ENCODE data around the gene LMAN1.

Gene LMAN1

DNA sequence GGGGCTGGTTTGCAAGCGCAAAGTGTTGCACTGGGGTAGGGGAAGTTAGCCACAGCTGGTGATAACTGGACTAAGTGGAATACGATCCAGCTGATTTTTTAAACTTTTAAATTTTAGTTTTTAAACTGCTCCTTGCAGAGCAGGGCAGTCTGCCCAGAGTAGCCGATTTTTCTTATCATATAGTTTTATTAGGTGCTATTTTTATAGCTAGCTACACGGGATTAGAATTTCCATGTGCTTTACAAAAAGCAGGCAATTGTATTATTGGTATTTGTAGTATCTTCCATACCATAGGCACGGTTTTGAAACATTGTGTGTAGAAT, 50.2 kb downstream of the LMAN1 start:
- no peak for DNase-seq (ENCODE audit: low read depth)
- no peak overlapping the region for H3K4me3 ChIP-seq (ENCODE audit: low read depth, low read length)
- no peak for TF ChIP-seq CTCF (IDR thresholded peaks at IDR 0.05; ENCODE audit: low read depth, low read length, missing control alignments)

- DNase-seq (ENCODE audit: low read depth) = no peak
- peak; percentile 68 for TF ChIP-seq CTCF (IDR thresholded peaks at IDR 0.05; ENCODE audit: low read depth, low read length, missing control alignments)
- H3K4me3 ChIP-seq (ENCODE audit: low read depth, low read length) = peak overlapping the region; percentile 14; the same call in 1 of the 2 replicates
Observed at GRCh38 chr18:59308248-59308937, 50.7 kb downstream of the LMAN1 start.

DNA sequence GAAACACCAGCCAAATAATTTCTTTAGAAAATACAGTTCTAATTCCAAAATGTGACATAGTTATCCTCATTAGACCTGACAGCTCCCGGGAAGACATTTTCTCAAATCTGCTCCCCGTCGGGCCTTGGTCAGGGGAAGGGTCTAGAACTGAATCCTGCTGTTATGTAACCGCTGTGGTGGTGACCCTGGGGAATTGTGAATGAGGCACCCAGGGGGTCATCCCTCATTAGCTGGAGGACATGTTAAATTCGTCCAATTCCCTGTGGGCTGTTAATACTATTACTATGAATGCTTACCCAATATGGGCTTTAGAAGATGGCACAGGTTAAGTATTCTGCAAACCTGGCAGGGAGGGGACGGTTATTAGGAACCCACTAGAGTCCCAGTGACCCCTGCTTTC, 52.4 kb downstream of the LMAN1 start:
- DNase-seq (ENCODE audit: low read depth) = no peak
- no peak for TF ChIP-seq CTCF (IDR thresholded peaks at IDR 0.05; ENCODE audit: low read depth, low read length, missing control alignments)

GRCh38 chr18:59305295-59305694, 53.8 kb downstream of the LMAN1 start:
- no peak for TF ChIP-seq CTCF (IDR thresholded peaks at IDR 0.05; ENCODE audit: low read depth, low read length, missing control alignments)
- DNase-seq (ENCODE audit: low read depth) = no peak
- H3K4me3 ChIP-seq (ENCODE audit: low read depth, low read length) = no peak overlapping the region

More for the DNA sequence above, 52.4 kb downstream of the LMAN1 start:
- no peak overlapping the region for H3K4me3 ChIP-seq (ENCODE audit: low read depth, low read length)

DNA sequence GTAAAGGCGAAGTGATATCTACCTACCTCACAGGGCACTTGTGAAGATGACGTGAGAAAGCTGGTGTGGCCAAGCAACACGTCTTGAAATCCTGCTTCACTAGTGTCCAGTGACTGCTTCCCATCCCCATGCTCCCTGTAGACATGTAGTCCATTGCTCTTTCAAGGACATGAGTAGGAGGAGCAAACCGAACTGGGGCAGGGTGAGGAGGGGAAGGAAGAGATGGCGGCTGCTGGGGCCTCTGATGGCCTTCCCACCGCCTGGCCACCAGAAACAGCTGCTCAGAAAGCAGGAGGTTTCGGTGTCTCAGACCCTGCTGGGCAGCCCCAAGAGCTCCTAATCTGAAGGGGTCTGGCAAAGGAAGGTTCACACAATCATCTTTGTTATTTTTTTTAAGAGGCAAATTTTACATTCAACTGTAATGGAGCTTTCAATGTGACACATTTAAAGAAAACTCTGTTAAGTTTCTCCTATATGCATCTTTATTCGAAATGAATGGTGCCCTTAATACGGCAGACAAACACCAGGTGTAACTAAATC, 55.3 kb downstream of the LMAN1 start:
- TF ChIP-seq CTCF (IDR thresholded peaks at IDR 0.05; ENCODE audit: low read depth, low read length, missing control alignments) = no peak
- no peak for DNase-seq (ENCODE audit: low read depth)
- no peak overlapping the region for H3K4me3 ChIP-seq (ENCODE audit: low read depth, low read length)

DNA sequence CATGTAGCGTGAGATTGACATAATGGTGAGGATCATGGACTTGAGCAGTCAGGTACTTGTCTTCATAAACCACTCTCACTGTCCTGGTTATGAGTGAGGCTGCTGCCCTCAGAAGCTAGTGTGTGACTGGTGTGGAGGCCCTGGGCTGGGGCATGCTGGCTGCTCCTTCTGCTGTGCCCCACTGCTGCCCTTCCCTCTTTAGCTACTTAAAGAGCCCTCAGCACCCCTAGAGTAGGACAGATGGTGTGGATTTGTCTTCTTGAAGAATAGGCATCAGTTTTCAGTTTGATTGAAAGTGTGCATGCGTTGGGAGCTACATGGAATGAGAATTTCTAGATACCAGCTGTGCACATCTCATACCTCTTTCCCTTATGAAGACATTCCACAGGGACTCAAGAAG, 56.1 kb downstream of the LMAN1 start:
- no peak for TF ChIP-seq CTCF (IDR thresholded peaks at IDR 0.05; ENCODE audit: low read depth, low read length, missing control alignments)
- H3K4me3 ChIP-seq (ENCODE audit: low read depth, low read length) = no peak overlapping the region
- no peak for DNase-seq (ENCODE audit: low read depth)

DNA sequence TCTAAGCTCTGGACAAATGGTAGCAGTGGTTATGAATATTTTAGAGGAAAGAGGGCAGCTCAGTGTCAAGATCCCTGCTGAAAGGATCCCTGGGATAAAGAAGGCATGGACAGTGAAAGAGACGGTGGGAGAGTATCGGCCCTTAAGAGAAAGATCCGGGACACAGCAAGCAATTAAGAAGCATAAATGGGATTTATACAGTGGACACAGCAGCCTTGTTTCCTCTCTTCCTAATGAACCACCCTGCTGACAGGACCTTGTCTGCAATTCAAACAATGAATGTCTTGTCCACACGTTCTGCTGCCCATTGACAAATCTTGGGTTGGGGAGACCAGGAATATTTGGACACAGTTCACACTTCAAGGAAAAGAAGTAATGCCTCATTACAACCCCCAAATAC, 57.1 kb downstream of the LMAN1 start:
- TF ChIP-seq CTCF (IDR thresholded peaks at IDR 0.05; ENCODE audit: low read depth, low read length, missing control alignments) = no peak
- H3K4me3 ChIP-seq (ENCODE audit: low read depth, low read length) = no peak overlapping the region
- DNase-seq (ENCODE audit: low read depth) = no peak

Data from GM12864 (cell line).